Epithelial cell of esophagus (primary cell): ENCODE measurements around the gene NKX6-2.

Experiments
- DNase-seq: peaks from one replicate; pipeline ENCODE4 v3.0.0; 2010; ENCODE audit warnings: low read depth
- H3K4me3 ChIP-seq: 2 replicates; pipeline ENCODE4 v1.5.1; 2011; ENCODE audit warnings: mild to moderate bottlenecking, low read length, control low read depth
- TF ChIP-seq, protein P1 (sequence below): IDR thresholded peaks from 2 replicates; pipeline ENCODE4 v1.5.1; 2011; ENCODE audit warnings: low read depth, mild to moderate bottlenecking, low read length, control low read depth, inconsistent platforms; ENCODE audit not compliant: insufficient read depth; ENCODE audit errors: missing control alignments

Gene NKX6-2

DNA sequence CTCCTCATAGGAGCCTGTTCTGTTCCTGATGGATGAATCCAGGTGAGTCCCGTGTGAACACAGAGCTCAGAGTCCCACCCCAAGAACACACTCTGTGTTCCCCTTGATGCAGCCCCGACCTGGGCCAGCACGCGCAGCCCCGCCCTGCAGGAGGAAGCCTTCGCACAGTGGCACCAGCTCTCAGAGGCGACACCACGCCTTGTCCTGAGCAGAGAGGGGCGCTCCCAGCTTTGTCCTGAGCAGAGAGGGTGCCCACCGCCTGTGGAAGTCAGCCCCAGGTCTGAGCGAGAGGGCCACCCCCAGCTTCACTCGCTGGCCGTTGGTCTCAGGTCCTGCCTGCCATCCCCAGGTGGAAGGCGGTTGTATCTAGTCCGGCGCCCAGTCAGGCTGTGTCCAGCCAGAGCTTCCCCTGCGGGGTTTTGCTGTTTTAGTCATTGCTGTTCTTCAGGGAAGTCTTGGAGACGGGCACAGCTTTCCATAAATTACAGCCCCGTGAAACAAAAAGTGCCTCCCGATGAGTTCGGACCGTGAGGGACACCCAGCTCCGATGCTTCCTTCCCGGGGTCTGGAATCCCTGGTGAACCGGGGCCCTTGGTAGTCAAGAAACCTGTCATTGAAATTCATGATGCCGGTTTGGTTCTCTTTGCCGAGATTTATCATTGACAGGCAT is 43.6 kb downstream of the NKX6-2 start:
- TF ChIP-seq, protein P1, sequence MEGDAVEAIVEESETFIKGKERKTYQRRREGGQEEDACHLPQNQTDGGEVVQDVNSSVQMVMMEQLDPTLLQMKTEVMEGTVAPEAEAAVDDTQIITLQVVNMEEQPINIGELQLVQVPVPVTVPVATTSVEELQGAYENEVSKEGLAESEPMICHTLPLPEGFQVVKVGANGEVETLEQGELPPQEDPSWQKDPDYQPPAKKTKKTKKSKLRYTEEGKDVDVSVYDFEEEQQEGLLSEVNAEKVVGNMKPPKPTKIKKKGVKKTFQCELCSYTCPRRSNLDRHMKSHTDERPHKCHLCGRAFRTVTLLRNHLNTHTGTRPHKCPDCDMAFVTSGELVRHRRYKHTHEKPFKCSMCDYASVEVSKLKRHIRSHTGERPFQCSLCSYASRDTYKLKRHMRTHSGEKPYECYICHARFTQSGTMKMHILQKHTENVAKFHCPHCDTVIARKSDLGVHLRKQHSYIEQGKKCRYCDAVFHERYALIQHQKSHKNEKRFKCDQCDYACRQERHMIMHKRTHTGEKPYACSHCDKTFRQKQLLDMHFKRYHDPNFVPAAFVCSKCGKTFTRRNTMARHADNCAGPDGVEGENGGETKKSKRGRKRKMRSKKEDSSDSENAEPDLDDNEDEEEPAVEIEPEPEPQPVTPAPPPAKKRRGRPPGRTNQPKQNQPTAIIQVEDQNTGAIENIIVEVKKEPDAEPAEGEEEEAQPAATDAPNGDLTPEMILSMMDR: no peak
- no peak overlapping the region for H3K4me3 ChIP-seq
- no peak for DNase-seq

DNA sequence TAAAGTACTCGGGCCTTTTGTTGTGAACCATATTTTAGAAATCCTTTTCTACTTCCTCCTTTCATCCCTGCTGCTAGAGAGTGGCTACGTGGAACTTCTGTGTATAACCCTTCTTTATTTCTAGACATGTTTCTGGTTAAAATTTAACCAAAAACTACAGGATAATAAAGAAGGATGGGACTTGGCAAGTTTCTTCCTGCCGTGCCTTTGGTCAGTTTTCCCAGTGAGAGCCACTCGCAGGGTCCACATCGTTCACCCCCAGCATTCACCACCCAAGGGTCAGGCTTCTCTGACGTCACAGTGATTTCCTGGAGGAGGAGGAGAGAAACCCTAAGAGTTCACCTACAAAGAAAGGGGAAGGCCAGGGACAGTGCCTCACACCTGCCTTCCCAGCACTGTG is 45.4 kb downstream of the NKX6-2 start:
- TF ChIP-seq, protein P1: no peak
- no peak for DNase-seq
- no peak overlapping the region for H3K4me3 ChIP-seq

DNA sequence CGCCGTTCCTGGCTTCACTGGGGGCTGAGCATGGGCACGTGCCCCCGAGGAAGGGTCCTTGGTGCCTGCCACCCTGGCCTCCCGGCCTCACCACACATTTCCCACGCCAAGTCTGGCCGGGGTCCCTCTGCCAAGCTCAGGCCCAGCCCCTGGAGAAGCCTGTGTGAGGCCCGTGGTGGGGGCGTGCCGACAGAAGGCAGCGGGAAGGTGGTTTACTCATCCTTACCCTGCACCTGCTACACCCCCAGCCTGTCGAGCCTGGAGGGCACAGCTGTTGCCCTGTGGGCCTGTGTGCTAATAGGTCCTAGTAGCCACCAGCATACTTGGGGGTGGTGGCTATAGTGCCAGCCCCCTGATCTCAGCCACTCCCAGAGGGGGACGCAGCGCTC is 46.7 kb downstream of the NKX6-2 start:
- no peak overlapping the region for H3K4me3 ChIP-seq
- no peak for DNase-seq
- TF ChIP-seq, protein P1: no peak

DNA sequence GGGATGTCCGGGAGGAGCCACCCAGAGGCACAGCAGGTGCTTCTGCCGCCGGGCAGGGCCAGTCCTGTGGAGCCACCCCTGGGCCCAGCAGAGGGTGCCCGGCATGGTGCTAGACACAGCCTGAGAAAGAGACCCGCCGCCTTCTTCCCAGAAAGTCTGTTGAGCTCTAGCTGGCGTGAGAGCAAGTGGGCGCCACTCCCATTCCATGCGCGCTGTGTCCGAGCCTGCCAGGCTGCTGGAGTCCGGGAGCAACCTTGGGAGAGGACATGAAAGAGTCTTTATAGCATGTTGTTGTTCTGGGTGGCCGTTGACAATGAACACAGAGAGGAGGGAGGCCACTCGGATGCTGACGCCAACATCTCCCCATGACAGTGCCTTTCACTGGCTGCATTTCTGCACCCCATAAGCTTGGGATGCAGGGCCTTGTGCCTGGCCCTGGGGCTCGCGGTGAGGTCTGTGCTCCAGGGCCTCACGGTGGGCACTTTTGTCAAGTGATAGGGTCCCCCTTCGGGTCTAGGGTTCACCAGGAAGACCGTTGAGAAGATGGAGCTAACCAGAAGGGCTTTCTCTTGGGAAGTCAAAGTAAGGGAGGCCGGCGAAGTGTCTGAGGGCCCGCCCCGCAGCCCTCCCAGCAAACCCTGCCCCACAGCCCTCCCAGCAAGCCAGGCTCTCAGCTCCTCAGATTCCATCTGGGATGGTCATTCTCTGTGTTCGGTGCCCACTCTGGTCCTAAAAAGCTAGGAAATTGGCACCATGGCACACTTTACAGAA is 47.3 kb downstream of the NKX6-2 start:
- TF ChIP-seq, protein P1: no peak
- no peak for DNase-seq
- H3K4me3 ChIP-seq: no peak overlapping the region

DNA sequence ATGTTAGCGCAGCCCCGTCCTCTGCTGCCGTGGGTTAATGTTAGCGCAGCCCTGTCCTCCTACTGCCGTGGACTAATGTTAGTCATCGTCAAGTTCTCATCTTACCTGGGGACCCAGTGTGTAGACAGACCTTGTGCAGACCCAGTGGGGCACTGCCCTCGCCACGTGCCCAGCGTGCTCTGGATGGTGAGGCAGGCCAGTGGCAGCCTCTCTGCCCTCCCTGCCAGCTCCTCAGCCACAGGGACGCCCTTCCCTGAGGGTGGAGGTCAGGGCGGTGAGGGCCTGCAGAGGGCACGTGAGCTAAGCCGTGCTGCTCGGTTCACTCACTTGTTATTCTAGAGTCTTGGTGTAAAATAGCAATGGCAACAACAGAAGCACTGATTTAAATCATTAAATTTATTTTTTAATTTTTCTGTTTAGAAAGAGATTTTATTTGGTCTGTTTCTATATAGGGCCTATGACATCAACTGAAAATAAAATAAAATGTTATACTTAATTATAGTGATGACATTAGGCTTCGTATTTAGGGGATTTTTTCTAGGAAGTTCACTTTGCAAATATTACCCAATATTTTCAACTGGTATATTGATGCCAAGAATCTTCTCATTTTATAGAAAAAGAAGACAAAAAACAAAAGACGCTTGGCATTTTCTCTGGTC is 48.4 kb downstream of the NKX6-2 start:
- no peak overlapping the region for H3K4me3 ChIP-seq
- DNase-seq: no peak
- TF ChIP-seq, protein P1: no peak

DNA sequence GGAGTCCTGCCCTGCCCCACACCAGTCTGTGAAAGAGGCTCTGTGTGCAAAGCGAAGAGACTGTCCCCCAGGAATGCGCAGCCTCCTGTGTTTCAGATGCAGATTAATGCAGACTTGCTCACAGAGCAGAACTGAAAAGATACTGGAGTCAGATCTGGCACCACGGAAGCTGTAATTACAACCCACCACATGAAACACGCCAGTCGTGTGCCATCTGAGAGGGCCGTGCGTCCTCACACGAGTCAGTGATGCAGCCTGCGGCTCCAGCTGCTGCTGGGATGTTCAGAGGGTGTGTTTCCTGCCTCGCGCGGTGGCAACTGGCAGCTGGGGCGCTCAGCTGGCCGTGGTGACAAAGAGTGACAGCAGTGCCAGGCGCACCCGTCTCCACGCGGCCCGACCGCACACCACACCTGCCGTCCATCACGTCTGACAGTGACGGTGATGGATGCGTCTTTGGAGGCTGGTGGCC is 50.0 kb downstream of the NKX6-2 start:
- H3K4me3 ChIP-seq: no peak overlapping the region
- TF ChIP-seq, protein P1: no peak
- DNase-seq: no peak
